PC-9 (cell line): ENCODE results near the gene ARHGAP22. TPM values are rescaled to one million over a fixed set of nuclear protein-coding genes. Genes with fewer than 3 reads are reported as not detected.

ENCODE experiments used
- BruUV-seq: library from RNA; stranded (reverse); fragments of 400-500 nt; replicated peaks from 2 replicates; lab custom pipeline; 2021; lab: Mats Ljungman, UMichigan
- CTCF ChIA-PET: fragments of 300-600 bp; sonication (Branson Sonifier 250); formaldehyde crosslinking; loops from one replicate; lab custom pipeline; 2022; ENCODE audit warnings: antibody characterized with exemption; lab: Charles Lee
- POLR2A ChIA-PET: fragments of 300-600 bp; sonication (Branson Sonifier 250); formaldehyde crosslinking; loops from one replicate; lab custom pipeline; 2022; ENCODE audit warnings: antibody characterized with exemption; ENCODE audit not compliant: unreplicated experiment; lab: Charles Lee
- DNase-seq, 2 experiments: peaks; one replicate each; pipeline versions ENCODE4 v3.0.0 to v3.0.0-alpha.2; 2015 to 2022; ENCODE audit warnings: mixed read lengths in 1 of 2
- H2AFZ ChIP-seq: fragments of 200-600 bp; sonication (generic); 2 replicates; pipeline ENCODE4 v1.8.1; 2017; ENCODE audit warnings: antibody characterized with exemption
- H3F3A ChIP-seq: fragments of 200-600 bp; sonication (generic); 2 replicates; pipeline ENCODE4 v1.8.1; 2017; ENCODE audit warnings: antibody characterized with exemption, mild to moderate bottlenecking, low read depth; ENCODE audit not compliant: insufficient read depth
- H3K27ac ChIP-seq: fragments of 200-600 bp; sonication (generic); 2 replicates; pipeline ENCODE4 v1.6.1; 2016; ENCODE audit warnings: mixed run types
- H3K27me3 ChIP-seq: fragments of 200-600 bp; sonication (generic); 2 replicates; pipeline ENCODE4 v1.6.1; 2016; ENCODE audit warnings: low read depth, mixed run types; ENCODE audit not compliant: insufficient read depth
- H3K36me3 ChIP-seq: fragments of 200-600 bp; sonication (generic); 2 replicates; pipeline ENCODE4 v1.6.1; 2016; ENCODE audit warnings: low read depth, mixed run types
- H3K4me1 ChIP-seq: fragments of 200-600 bp; sonication (generic); replicated peaks from 2 replicates; pipeline ENCODE4 v1.6.1; 2016; ENCODE audit warnings: mixed run types; ENCODE audit not compliant: insufficient read depth
- H3K4me2 ChIP-seq: fragments of 200-600 bp; sonication (generic); 2 replicates; pipeline ENCODE4 v1.6.1; 2017; ENCODE audit warnings: mixed run types
- H3K4me3 ChIP-seq: fragments of 200-600 bp; sonication (generic); 2 replicates; pipeline ENCODE4 v1.6.1; 2016; ENCODE audit warnings: mixed run types
- H3K79me2 ChIP-seq: fragments of 200-600 bp; sonication (generic); 2 replicates; pipeline ENCODE4 v1.6.1; 2017; ENCODE audit warnings: low read depth, mixed run types
- H3K9me2 ChIP-seq: fragments of 200-600 bp; sonication (generic); 2 replicates; pipeline ENCODE4 v1.8.1; 2017; ENCODE audit warnings: mild to moderate bottlenecking; ENCODE audit not compliant: insufficient read depth
- H3K9me3 ChIP-seq: fragments of 200-600 bp; sonication (generic); 2 replicates; pipeline ENCODE4 v1.8.1; 2016; ENCODE audit warnings: low read depth; ENCODE audit not compliant: insufficient read depth
- H4K20me1 ChIP-seq: fragments of 200-600 bp; sonication (generic); 2 replicates; pipeline ENCODE4 v1.8.1; 2017; ENCODE audit not compliant: insufficient read depth
- CTCF ChIP-seq: fragments of 200-600 bp; sonication (generic); conservative IDR thresholded peaks from 2 replicates; pipeline ENCODE4 v1.6.1; 2017; ENCODE audit warnings: mixed run types, antibody characterized with exemption, mild to moderate bottlenecking, moderate library complexity
- EZH2 ChIP-seq: fragments of 200-600 bp; sonication (generic); IDR thresholded peaks from 2 replicates; pipeline ENCODE4 v1.8.0; 2017; ENCODE audit warnings: antibody characterized with exemption, low read depth
- intact Hi-C: fragments of 100-400 bp; cut with micrococcal nuclease; formaldehyde crosslinking; loops from one replicate; pipeline ENCODE4 v1.10.0; 2022; ENCODE audit not compliant: unreplicated experiment
- total RNA-seq: library from RNA; stranded (reverse); gene quantifications from 2 replicates; pipeline ENCODE4 v1.2.3, GENCODE V29; 2021

ARHGAP22 gene
- total RNA-seq, 1 experiment from 2014 or later, result 4.0 TPM

- TF ChIP-seq EZH2, result no peak
- CTCF ChIA-PET, result interaction anchor here (0.6 kb wide), 1 partner anchor 82 kb away, joined by 3 read pairs; no protein-coding TSS in a partner anchor
- DNase-seq, result no peak
- Histone ChIP-seq H3K9me3 (no peaks in the 10 kb centered on the region), H3K4me2 (no peak overlapping the region), H3K27ac (no peak overlapping the region), H2AFZ (no peak overlapping the region), H3K9me2 (no peaks in the 10 kb centered on the region), H3F3A (no peaks in the 10 kb centered on the region), H3K4me1 (no peaks in the 10 kb centered on the region), H3K4me3 (no peak overlapping the region), H3K36me3 (no peaks in the 10 kb centered on the region), H3K79me2 (no peaks in the 10 kb centered on the region), H3K27me3 (no peaks in the 10 kb centered on the region), H4K20me1 (no peaks in the 10 kb centered on the region)
- intact Hi-C loops, result no loop called here
- POLR2A ChIA-PET, result no interaction called here
- no TSS peak for BruUV-seq
Measured at GRCh38 chr10:48469516-48470020, 135.3 kb downstream of the ARHGAP22 start.

- BruUV-seq, result no TSS peak
- Histone ChIP-seq H3K36me3 (no peaks in the 10 kb centered on the region), H3K79me2 (no peaks in the 10 kb centered on the region), H3F3A (no peaks in the 10 kb centered on the region), H3K9me3 (no peaks in the 10 kb centered on the region), H3K27me3 (no peaks in the 10 kb centered on the region), H3K9me2 (no peaks in the 10 kb centered on the region), H3K4me1 (no peaks in the 10 kb centered on the region), H4K20me1 (no peaks in the 10 kb centered on the region), H3K4me2 (no peak overlapping the region), H3K27ac (no peak overlapping the region), H2AFZ (no peak overlapping the region), H3K4me3 (no peak overlapping the region)
- ChIA-PET POLR2A (no interaction called here), CTCF (interaction anchor here (0.6 kb wide), 1 partner anchor 83 kb away, joined by 3 read pairs; no protein-coding TSS in a partner anchor)
- DNase-seq, result no peak
- TF ChIP-seq EZH2 (no peak), CTCF (no peak)
- intact Hi-C loops, result no loop called here
Measured at GRCh38 chr10:48468866-48469511, 135.9 kb downstream of the ARHGAP22 start.

GRCh38 chr10:48468130-48468790 lies 136.6 kb downstream of the ARHGAP22 start:
- Histone ChIP-seq H2AFZ (no peak overlapping the region), H3K27ac (no peak overlapping the region), H3F3A (no peaks in the 10 kb centered on the region), H3K9me3 (no peaks in the 10 kb centered on the region), H3K9me2 (no peaks in the 10 kb centered on the region), H4K20me1 (no peaks in the 10 kb centered on the region), H3K79me2 (no peaks in the 10 kb centered on the region), H3K4me2 (no peak overlapping the region), H3K27me3 (no peaks in the 10 kb centered on the region), H3K4me1 (no peaks in the 10 kb centered on the region), H3K4me3 (no peak overlapping the region), H3K36me3 (no peaks in the 10 kb centered on the region)
- no peak for DNase-seq
- no peak for TF ChIP-seq CTCF
- no peak for TF ChIP-seq EZH2
- POLR2A ChIA-PET, result no interaction called here
- BruUV-seq, result no TSS peak
- intact Hi-C loops, result no loop called here
- CTCF ChIA-PET, result no interaction called here
